HG03565 (cell line): ENCODE data around the gene INO80D.
"Not testable (repeated sequence)": the region's sequence is repeated elsewhere in the genome, so short reads cannot be mapped to it uniquely, and the experiment has no call there.

Experiments
- ATAC-seq: cut with Tn5 transposase; IDR thresholded peaks from one replicate; pipeline ENCODE4 v1.9.1; 2021; ENCODE audit warnings: mild to moderate bottlenecking, moderate library complexity; ENCODE audit not compliant: unreplicated experiment

Gene INO80D

GRCh38 chr2:206085742-206086445 lies at the start of gene INO80D:
Gene INO80D, minus strand, starts transcription at chr2:206086174. Its CDS starts 23,158 bp downstream, at chr2:206063016.
- peak; percentile 77 for ATAC-seq

- no peak for ATAC-seq
These were observed 41.7 kb upstream of the INO80D start for GRCh38 chr2:206127656-206128055.

- no peak for ATAC-seq
These were observed 39.9 kb upstream of the INO80D start for GRCh38 chr2:206125901-206126300.

- ATAC-seq: not testable (repeated sequence)
These were observed 36.6 kb upstream of the INO80D start for GRCh38 chr2:206122569-206122968.

- no peak for ATAC-seq
These were observed 30.3 kb upstream of the INO80D start for GRCh38 chr2:206116278-206116677.

GRCh38 chr2:206115026-206115578 lies 29.1 kb upstream of the INO80D start:
- ATAC-seq: no peak

GRCh38 chr2:206112846-206113547 lies 27.0 kb upstream of the INO80D start:
- ATAC-seq: no peak

- ATAC-seq: no peak
These were observed 26.1 kb upstream of the INO80D start for GRCh38 chr2:206112108-206112507.

GRCh38 chr2:206108713-206109112 lies 22.7 kb upstream of the INO80D start:
- no peak for ATAC-seq

- no peak for ATAC-seq
These were observed 19.6 kb upstream of the INO80D start for GRCh38 chr2:206105541-206105940.

- ATAC-seq: no peak
These were observed 19.1 kb upstream of the INO80D start for GRCh38 chr2:206105038-206105437.

GRCh38 chr2:206098872-206099271 lies 12.9 kb upstream of the INO80D start:
- not testable (repeated sequence) for ATAC-seq

GRCh38 chr2:206098471-206098870 lies 12.5 kb upstream of the INO80D start:
- no peak for ATAC-seq

- ATAC-seq: no peak
These were observed 10.9 kb upstream of the INO80D start for GRCh38 chr2:206096876-206097275.

- ATAC-seq: no peak
These were observed 9.8 kb upstream of the INO80D start for GRCh38 chr2:206095536-206096332.

- no peak for ATAC-seq
These were observed 6.3 kb upstream of the INO80D start for GRCh38 chr2:206092297-206092696.

- ATAC-seq: no peak
These were observed 2.3 kb upstream of the INO80D start for GRCh38 chr2:206088248-206088647.

- ATAC-seq: no peak
These were observed 859 bp upstream of the INO80D start for GRCh38 chr2:206086716-206087350.

- peak; percentile 6 for ATAC-seq
These were observed 868 bp downstream of the INO80D start for GRCh38 chr2:206084870-206085741.

- ATAC-seq: no peak
These were observed 1.5 kb downstream of the INO80D start for GRCh38 chr2:206084439-206084869.
